Measurements from ENCODE around the gene CHFR. TPM values are rescaled to one million over a fixed set of nuclear protein-coding genes. Genes with fewer than 3 reads are reported as not detected.
"Not testable (repeated sequence)": the region's sequence is repeated elsewhere in the genome, so short reads cannot be mapped to it uniquely, and the experiment has no call there.

Gene CHFR, protein sequence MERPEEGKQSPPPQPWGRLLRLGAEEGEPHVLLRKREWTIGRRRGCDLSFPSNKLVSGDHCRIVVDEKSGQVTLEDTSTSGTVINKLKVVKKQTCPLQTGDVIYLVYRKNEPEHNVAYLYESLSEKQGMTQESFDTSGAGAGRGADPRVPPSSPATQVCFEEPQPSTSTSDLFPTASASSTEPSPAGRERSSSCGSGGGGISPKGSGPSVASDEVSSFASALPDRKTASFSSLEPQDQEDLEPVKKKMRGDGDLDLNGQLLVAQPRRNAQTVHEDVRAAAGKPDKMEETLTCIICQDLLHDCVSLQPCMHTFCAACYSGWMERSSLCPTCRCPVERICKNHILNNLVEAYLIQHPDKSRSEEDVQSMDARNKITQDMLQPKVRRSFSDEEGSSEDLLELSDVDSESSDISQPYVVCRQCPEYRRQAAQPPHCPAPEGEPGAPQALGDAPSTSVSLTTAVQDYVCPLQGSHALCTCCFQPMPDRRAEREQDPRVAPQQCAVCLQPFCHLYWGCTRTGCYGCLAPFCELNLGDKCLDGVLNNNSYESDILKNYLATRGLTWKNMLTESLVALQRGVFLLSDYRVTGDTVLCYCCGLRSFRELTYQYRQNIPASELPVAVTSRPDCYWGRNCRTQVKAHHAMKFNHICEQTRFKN
- 7.1 and 17.5 TPM in 2 replicates for total RNA-seq (2014; rRNA removed; shearing (Covaris generic); ENCODE audit: low replicate concordance)

DNA sequence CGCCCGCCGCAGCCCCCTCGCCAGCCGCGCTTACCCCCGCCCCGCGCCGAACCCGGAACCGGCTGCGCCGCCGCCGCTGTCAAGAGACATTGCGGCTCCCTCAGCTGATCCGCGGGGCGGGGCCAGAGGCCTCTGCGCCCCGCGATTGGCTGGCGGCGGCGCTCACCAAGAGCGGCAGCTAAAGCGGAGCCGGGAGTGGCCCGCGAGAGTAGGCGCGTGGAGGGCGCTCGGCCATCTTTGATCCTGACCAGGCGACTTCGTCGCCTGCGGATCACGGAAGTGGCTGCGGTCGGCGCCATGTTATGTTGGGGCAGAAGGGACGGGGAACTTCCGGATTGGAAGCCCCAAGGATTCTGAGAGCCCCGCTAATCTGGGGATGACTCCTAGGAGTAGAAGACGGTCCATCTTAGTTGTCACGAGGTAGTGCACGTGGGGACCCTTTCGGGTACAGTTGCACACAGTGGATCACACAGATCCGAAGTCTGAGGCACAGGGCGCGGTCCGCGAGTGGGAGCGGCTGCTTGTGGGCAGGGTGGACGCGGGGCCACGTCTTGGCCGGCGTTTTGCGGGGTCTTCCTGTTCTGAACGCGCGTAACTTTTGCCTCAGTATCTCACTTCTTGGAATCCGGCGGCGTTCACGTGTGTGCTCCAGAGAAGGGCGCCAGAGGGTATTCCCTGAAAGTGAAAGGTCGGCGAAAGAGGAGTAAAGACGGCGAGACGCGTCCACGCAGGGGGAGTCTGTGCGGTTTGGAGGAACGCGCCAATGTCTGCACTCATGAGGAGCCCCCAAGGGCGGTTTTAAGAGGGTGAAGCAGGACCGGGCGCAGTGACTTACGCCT lies at the start of gene CHFR:
TSS of gene CHFR (minus strand) at position 93 of the 839 bp plus-strand sequence. CDS start 277 bp downstream, outside the sequence.
- in situ Hi-C loops (cut with HindIII; ENCODE audit: low pct_unique_long_range_greater_than_20kb, low sequenced_read_pairs), result no loop called here
- peak; percentile 93 for DNase-seq (ENCODE audit: low read depth)

DNA sequence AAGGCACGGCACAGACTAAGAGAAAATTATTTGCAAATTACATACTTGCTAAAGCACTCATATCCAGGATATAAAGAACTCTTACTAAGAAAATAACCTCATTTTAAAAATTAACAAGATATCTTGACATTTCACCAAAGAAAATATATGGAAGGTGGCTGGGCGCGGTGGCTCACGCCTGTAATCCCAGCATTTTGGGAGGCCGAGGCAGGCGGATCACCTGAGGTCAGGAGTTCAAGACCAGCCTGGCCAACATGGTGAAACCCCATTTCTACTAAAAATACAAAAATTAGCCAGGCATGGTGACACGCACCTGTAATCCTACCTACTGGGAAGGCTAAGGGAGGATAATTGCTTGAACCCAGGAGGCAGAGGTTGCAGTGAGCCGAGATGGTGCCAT lies 49.5 kb upstream of the CHFR start:
- DNase-seq (ENCODE audit: low read depth); in situ Hi-C loops (cut with HindIII; ENCODE audit: low pct_unique_long_range_greater_than_20kb, low sequenced_read_pairs): not testable (repeated sequence)

DNA sequence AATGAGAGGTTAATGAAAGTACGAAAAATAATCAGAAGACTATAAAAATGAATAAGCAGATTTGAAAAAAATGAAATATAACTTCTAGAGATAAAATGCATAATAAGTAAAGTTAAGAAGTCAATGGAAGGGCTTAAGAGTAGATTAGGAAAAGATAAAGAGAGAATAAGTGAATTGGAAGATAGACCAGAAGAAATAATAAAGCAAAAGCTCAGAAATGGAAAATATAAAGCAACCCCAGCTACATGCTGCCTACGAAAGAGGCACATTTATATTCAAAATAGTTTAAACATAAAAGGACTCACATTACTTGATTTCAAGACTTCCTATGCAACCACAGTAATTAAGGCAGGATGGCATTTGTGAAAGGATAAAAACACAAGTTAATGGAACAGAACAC lies 48.8 kb upstream of the CHFR start:
- no peak for DNase-seq (ENCODE audit: low read depth)
- in situ Hi-C loops (cut with HindIII; ENCODE audit: low pct_unique_long_range_greater_than_20kb, low sequenced_read_pairs), result no loop called here

DNA sequence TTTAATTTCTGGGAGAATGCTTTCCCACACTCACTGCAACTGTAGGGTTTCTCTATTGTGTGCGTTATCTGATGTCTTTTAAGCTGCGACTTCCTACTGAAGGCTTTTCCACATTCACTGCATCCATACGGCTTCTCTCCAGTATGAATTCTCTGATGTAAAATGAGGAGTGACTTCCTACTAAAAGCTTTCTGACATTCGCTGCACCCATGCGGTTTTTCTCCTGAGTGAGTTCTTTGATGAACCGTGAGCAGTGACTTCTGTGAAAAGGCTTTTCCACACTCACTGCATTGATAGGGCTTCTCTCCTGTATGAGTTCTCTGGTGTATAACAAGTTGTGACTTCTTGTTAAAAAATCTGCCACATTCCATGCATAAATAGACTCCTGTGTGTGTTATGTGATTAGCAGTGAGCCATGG lies 39.0 kb upstream of the CHFR start:
- DNase-seq (ENCODE audit: low read depth), result peak; percentile 12
- in situ Hi-C loops (cut with HindIII; ENCODE audit: low pct_unique_long_range_greater_than_20kb, low sequenced_read_pairs), result no loop called here

DNA sequence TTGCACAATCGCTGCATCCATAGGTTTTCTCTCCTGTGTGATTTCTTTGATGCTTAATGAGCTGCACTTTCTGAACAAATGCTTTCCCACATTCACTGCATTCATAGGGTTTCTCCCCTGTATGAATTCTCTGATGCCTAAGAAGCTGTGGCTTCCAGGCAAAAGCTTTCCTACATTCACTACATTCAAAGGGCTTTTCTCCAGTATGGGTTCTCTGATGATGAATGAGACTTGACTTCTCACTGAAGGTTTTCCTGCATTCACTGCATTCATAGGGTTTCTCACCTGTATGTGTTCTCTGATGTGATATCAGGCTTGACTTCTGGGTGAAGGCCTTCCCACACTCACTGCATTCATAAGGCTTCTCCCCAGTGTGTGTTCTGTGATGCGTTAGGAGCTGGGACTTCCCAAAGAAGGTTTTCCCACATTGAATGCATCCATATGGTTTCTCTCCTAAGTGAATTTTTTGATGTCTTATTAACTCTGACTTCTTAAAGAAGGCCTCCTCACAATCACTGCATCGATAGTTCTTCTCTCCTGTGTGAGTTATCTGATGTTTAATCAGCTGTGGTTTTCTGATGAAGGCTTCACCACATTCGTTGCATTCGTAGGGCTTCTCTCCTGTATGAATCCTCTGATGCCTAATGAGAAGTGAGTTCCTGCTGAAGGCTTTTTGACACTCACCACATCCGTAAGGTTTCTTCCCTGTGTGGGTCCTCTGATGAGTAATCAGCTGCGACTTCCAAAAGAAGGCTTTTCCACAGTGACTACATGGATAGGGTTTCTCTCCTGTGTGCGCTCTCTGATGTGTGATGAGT lies 38.4 kb upstream of the CHFR start:
- peak; percentile 29 for DNase-seq (ENCODE audit: low read depth)
- in situ Hi-C loops (cut with HindIII; ENCODE audit: low pct_unique_long_range_greater_than_20kb, low sequenced_read_pairs), result no loop called here

DNA sequence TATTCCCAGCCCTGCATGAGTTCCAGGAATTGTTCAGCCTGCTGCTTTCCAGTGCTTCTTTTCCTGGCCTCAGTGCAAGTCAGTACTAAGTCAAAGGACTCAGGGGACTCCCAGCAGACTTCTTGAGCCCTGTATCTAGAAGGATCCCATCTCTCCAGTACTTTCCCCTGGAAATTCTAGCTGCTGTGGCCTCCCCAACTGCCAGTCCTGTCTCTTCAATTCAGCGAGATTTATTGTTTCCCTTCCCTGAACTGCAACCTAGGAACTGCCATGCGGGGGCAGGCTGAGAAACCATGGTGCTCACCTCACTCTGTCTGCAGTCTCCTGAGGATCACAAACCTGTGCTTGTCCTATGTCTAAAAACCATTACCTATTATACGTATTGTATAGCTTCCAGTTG lies 37.0 kb upstream of the CHFR start:
- no peak for DNase-seq (ENCODE audit: low read depth)

DNA sequence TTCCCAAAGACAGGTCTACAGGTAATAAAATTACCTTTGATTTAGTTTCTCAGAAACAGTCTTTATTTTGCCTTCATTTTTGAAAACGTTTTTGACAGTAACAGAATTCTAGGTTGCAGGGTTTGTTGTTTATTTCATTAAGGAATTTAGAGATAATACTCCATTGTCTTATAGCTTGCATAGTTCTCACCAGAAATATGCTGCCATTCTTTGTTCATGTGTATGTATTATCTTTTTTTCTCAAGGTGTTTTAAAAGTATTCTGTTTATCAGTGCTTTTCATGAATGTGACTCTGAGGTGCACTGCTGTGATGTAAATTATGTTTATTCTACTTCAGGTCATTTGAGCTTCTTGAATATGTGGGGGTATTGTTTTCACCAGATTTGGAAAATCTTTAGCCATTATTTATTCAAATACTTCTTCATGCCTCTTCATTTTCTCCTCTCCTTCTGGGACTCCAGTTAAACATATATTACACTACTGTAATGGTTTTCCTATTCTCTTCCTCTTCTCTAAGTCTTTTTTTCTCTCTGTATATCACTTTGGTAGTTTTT lies 36.0 kb upstream of the CHFR start:
- in situ Hi-C loops (cut with HindIII; ENCODE audit: low pct_unique_long_range_greater_than_20kb, low sequenced_read_pairs), result no loop called here
- DNase-seq (ENCODE audit: low read depth), result no peak

More for the DNA sequence above, 37.0 kb upstream of the CHFR start:
- in situ Hi-C loops (cut with HindIII; ENCODE audit: low pct_unique_long_range_greater_than_20kb, low sequenced_read_pairs), result no loop called here

DNA sequence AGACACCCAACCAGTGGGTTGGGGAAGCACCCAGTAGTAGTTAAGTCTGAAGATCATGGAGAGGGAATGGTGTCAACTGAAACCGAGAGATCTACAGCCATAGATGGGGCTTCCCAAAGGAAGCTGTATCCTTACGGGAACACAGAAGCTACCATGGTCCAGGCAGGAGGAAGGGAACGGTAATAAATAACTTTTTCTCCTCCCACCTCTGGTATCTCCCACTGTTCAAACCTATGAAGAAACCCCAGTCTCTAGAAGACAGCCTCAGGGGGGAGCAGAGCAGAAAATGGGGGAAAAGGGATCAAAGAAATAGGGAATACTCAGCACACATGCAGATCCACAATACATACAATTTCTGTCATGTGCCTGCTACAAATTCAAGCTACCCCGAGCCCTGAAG lies 35.3 kb upstream of the CHFR start:
- in situ Hi-C loops (cut with HindIII; ENCODE audit: low pct_unique_long_range_greater_than_20kb, low sequenced_read_pairs), result no loop called here

DNA sequence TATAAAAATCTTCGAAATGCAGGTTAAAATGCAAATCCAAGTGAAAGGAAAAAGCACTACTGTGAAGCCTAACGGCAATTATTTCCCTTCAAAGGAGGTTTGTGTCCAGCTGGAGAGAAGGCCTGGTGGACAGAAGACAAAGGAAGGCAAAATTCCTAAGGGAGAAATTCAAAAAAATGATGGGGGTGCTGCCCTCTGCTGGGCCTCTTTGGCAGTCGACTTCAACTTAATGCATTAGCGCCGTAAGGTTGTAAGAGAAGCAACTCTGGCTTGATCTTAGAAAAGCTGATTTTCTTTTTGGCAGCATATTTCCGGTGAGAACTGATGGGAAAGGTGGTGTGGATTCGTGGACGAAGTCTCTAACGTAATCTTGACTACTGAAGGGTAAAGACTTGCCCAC lies 34.3 kb upstream of the CHFR start:
- no peak for DNase-seq (ENCODE audit: low read depth)
- in situ Hi-C loops (cut with HindIII; ENCODE audit: low pct_unique_long_range_greater_than_20kb, low sequenced_read_pairs), result no loop called here

More for the DNA sequence above, 35.3 kb upstream of the CHFR start:
- DNase-seq (ENCODE audit: low read depth), result no peak

DNA sequence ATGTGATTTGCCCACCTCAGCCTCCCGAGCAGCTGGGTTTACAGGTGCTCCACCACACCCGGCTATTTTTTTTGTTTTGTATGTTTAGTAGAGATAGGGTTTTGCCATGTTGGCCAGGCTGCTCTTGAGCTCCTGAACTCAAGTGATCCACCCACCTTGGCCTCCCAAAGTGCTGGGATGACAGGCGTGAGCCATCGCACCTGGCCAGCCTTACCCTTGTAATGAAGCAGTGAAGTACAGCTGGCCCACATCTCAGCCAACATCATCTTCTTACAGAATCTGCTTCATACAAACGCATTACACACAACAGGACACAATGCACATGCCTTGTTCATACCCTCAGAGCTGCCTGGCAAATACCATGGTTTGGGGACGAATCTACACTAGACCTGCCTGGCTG lies 31.3 kb upstream of the CHFR start:
- in situ Hi-C loops (cut with HindIII; ENCODE audit: low pct_unique_long_range_greater_than_20kb, low sequenced_read_pairs), result no loop called here
- no peak for DNase-seq (ENCODE audit: low read depth)

DNA sequence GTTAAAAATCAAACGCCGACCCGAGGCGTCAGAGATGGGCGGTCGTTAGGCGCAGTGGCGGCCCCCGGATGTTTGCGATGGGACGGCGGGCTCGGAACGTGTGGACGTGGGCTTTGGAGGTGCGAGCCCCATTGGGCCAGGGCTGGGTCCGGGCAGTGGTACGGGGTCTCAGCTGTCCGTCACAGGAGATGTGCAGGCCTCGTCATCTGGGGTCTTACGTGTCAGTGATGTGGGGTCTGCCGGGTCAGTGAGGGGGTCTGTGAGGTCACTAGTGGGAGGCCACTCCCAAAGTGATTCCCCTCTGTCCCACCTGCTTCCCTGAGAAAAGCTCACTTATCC lies 21.6 kb upstream of the CHFR start:
- in situ Hi-C loops (cut with HindIII; ENCODE audit: low pct_unique_long_range_greater_than_20kb, low sequenced_read_pairs), result no loop called here

DNA sequence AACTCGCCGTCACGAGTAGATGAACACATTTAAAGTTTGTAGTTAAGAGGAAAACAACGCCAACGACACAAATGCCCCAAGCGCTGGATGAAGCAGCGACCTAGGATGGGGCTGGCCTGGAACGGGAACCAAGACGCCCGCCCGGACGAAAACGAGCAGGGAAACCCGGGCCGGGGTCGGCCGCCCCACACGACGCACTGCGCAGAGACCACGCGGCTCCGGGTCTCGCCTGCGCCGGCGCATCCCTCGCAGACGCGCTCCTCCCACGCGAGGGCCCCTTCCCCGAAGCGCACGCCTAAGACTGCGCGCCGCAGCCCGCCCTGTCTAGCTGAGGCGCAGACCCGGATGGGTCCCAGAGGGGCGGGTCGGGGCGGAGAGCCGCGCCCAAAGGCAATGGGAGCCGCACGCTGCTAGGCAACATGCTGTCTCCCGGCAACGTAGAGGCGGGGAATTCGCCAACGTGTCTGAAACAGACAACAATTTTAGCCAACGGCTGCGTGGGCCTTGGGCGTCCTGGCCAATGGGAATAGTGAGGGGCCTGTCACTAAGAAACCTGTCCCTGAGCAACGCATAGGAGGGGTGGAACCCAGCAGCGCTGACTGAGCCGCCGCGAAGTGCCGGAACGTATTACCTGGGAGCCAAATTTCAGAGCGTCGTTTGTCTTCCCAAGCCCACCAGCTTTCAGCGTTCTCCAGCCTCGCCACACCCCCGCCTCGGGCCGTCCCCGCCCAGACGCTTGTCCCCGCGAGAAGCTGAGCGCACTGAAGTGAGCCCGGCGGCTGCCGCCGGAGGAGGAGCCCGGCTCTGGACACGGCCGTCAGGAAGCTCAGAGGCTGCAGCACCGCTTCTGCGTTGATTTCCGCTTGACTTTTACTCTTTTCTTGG lies 21.0 kb upstream of the CHFR start:
- in situ Hi-C loops (cut with HindIII; ENCODE audit: low pct_unique_long_range_greater_than_20kb, low sequenced_read_pairs), result no loop called here
- DNase-seq (ENCODE audit: low read depth), result no peak

More for the DNA sequence above, 21.6 kb upstream of the CHFR start:
- DNase-seq (ENCODE audit: low read depth), result no peak

DNA sequence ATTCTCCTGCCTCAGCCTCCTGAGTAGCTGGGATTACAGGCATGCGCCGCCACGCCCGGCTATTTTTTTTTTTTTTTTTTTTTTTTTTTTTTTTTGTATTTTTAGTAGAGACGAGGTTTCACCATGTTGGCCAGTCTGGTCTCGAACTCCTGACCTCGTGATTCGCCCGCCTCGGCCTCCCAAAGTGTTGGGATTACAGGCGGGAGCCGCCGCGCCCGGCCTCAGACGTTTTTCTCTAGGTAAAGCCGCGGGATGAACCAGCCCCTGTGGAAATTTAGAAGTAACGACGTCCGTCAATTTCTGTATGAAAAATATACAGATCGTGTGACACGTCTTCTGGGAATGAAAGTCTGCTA lies 20.4 kb upstream of the CHFR start:
- in situ Hi-C loops (cut with HindIII; ENCODE audit: low pct_unique_long_range_greater_than_20kb, low sequenced_read_pairs); DNase-seq (ENCODE audit: low read depth): not testable (repeated sequence)

DNA sequence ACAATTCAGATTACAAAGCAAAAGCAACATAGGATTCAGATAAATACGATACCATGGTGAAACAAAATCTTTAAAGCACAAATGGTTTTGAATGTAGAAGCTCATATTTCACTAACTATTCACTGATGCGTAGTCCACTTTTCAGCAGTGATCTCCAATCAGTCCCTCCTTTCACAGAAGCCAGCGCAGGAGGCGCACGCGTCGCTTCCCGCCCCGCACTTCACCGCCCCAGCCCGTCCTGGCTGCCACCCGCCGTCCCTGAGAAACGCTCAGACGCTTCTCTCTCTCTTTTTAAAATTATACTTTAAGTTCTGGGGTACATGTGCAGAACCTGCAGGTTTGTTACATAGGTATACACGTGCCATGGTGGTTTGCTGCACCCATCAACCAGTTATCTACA lies 19.8 kb upstream of the CHFR start:
- no peak for DNase-seq (ENCODE audit: low read depth)
- in situ Hi-C loops (cut with HindIII; ENCODE audit: low pct_unique_long_range_greater_than_20kb, low sequenced_read_pairs), result no loop called here

DNA sequence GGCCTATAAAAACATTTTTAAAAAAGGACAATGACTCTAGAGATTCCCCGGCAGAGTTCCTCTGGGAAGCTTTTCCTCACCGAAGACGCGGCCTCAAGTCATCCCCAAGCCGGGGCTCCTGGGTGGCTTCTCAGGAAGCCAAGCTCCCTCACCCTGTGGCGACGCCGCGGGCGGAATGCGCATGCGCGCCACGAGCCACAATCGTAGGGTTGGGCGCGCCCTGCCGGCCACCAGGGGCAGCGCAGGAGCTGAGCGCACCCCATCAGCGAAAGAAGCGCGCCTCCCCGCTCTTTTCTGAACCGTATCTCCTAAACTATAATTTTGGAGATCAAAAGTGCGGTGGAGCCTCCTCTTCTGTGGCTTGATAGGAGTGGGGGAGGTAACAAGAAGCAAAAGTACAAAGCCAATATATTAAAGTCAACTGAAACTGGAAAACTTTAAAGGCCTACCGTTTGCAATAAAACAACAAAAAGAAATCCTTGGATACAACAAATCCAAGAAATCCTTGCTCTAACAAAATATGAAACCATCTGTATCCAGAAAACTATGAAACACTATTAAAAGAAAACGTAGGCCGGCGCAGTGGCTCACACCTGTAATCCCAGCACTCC lies 17.4 kb upstream of the CHFR start:
- no peak for DNase-seq (ENCODE audit: low read depth)
- in situ Hi-C loops (cut with HindIII; ENCODE audit: low pct_unique_long_range_greater_than_20kb, low sequenced_read_pairs), result no loop called here

DNA sequence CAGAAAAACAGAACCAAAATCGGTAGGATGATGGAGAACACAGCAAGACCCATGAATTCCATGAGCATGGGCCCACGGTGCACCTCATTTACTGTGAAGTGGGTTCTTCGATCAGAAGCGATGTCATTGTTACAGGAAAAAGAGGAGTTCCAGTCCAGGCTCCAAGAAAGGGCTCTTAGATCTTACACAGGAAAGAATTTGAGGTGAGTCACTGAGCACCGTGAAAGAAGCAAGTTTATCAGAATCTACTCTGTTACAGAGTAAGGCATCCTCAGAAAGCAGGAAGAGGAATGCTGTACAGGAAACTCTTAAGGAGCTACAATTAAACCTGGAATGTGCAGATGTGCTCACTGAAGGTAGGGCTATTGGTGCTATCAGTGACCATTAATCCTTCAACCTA lies 11.6 kb upstream of the CHFR start:
- no peak for DNase-seq (ENCODE audit: low read depth)
- in situ Hi-C loops (cut with HindIII; ENCODE audit: low pct_unique_long_range_greater_than_20kb, low sequenced_read_pairs), result no loop called here

DNA sequence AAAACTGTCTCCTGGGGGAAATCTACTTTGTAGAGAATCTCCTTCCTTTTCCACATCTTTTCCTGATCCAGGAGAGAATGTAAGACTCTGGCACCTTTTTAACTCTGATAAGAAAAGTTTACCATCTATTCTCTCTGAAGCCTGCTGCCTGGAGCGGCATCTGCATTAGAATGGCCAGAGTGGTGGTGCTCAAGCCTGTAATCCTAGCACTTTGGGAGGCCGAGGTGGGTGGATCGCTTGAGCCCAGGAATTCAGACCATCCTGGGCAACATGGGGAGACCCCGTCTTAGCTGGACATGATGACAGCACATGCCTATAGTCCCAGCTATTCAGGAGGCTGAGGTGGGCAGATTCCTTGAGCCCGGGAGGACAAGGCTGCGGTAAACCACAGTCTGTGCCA lies 1.4 kb upstream of the CHFR start:
- in situ Hi-C loops (cut with HindIII; ENCODE audit: low pct_unique_long_range_greater_than_20kb, low sequenced_read_pairs), result no loop called here

More for the DNA sequence above, 1.4 kb upstream of the CHFR start:
- DNase-seq (ENCODE audit: low read depth), result no peak

Data from Caki2 (cell line).